HG03064 (cell line): ENCODE results near the gene TIMD4.

Source experiments
- ATAC-seq: cut with Tn5 transposase; IDR thresholded peaks from one replicate; pipeline ENCODE4 v1.9.1; 2021; ENCODE audit warnings: low read depth; ENCODE audit not compliant: unreplicated experiment

Gene TIMD4

GRCh38 chr5:156870498-156870839 is 92.6 kb downstream of the TIMD4 start:
- ATAC-seq, result no peak
